Nephron progenitor cell (in vitro differentiated cells): Measurements from ENCODE around the gene TSPAN12.

Experiments used
- DNase-seq: peaks from one replicate; pipeline ENCODE4 v3.0.0; 2021
- H3K27ac Mint-ChIP-seq: 2 replicates; pipeline ENCODE4 v1.8.0; 2021; ENCODE audit warnings: mild to moderate bottlenecking, moderate library complexity, mixed read lengths
- H3K27me3 Mint-ChIP-seq: 2 replicates; pipeline ENCODE4 v1.8.0; 2021; ENCODE audit warnings: mild to moderate bottlenecking, low read depth, mixed read lengths; ENCODE audit not compliant: poor library complexity
- H3K36me3 Mint-ChIP-seq: 2 replicates; pipeline ENCODE4 v1.8.0; 2021; ENCODE audit warnings: low read depth, mixed read lengths
- H3K4me1 Mint-ChIP-seq: 2 replicates; pipeline ENCODE4 v1.8.0; 2021; ENCODE audit warnings: mixed read lengths
- H3K4me3 Mint-ChIP-seq: 2 replicates; pipeline ENCODE4 v1.8.0; 2021; ENCODE audit warnings: mild to moderate bottlenecking, moderate library complexity, mixed read lengths
- H3K9me3 Mint-ChIP-seq: 2 replicates; pipeline ENCODE4 v1.8.0; 2021; ENCODE audit warnings: mild to moderate bottlenecking, moderate library complexity, mixed read lengths
- TF ChIP-seq, protein P1 (sequence below): fragments of 200-600 bp; sonication (generic); IDR thresholded peaks from 2 replicates; pipeline ENCODE4 v1.5.0; 2021; ENCODE audit warnings: antibody characterized with exemption

The TSPAN12 gene

DNA sequence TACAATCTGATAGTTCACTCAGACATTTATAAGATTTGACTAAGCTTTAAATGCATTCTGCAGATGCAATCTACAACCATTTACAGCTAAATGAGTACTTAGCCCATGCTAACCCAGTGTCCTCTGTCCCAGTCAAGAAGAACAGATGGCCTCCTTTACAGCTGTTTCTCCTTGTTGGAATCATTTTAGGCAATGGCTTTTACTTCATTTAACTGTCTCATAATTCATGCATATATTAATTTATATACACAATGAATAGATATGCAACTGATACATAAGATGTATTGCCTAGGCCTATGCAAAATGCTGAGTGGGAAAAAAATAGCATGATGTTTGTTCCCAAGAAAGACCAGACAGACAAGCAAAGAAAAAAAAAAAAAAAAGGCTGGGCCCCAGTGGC is 82.2 kb downstream of the TSPAN12 start:
- Mint-ChIP-seq H3K9me3 (no peaks in the 10 kb centered on the region), H3K36me3 (no peaks in the 10 kb centered on the region), H3K27me3 (no peaks in the 10 kb centered on the region), H3K27ac (no peak overlapping the region), H3K4me1 (peaks cover 4% of the 10 kb centered on the region), H3K4me3 (no peak overlapping the region)
- TF ChIP-seq, protein P1, sequence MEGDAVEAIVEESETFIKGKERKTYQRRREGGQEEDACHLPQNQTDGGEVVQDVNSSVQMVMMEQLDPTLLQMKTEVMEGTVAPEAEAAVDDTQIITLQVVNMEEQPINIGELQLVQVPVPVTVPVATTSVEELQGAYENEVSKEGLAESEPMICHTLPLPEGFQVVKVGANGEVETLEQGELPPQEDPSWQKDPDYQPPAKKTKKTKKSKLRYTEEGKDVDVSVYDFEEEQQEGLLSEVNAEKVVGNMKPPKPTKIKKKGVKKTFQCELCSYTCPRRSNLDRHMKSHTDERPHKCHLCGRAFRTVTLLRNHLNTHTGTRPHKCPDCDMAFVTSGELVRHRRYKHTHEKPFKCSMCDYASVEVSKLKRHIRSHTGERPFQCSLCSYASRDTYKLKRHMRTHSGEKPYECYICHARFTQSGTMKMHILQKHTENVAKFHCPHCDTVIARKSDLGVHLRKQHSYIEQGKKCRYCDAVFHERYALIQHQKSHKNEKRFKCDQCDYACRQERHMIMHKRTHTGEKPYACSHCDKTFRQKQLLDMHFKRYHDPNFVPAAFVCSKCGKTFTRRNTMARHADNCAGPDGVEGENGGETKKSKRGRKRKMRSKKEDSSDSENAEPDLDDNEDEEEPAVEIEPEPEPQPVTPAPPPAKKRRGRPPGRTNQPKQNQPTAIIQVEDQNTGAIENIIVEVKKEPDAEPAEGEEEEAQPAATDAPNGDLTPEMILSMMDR, result no peak
- no peak for DNase-seq

DNA sequence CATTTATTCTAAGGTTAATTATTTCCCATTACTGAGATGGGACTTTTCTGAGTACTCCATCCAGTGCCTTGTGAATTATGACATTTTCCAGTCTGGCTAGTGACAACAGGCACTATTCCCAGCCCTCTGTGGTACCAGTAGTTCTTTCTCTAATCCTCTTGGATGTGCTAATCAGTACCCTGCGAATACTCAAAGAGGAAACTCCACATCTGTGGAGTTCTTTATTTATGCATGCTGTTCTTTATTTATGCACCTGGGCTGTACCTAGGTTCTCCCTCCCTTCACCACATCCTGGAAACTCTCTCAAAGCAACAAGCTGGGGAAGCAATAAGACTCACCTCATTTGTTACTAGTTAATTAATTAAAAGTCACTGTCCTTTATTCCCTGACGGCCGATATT is 83.5 kb downstream of the TSPAN12 start:
- Mint-ChIP-seq H3K4me3 (no peak overlapping the region), H3K27ac (no peak overlapping the region), H3K4me1 (peaks cover 4% of the 10 kb centered on the region), H3K36me3 (no peaks in the 10 kb centered on the region), H3K9me3 (no peaks in the 10 kb centered on the region), H3K27me3 (no peaks in the 10 kb centered on the region)
- no peak for DNase-seq
- TF ChIP-seq, protein P1, result no peak

DNA sequence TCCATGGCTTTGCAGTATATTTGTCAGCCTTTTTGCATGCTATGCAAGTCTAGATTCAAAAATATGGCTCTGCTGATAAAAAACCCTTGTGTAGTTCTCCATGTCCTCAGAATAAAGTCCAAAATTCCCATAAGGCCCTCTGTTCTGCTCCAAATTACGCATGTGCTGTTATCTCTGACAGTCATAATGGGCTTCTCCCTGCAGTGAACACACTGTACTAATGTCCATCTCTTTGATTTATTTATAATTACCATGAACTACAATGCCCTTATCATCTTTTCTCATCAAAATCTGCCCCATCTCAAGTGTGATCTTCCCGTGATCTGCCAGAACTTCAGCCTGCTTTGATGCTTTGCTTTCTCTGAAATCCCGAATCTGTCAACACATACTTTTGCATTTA is 87.7 kb downstream of the TSPAN12 start:
- Mint-ChIP-seq H3K4me1 (peaks cover 4% of the 10 kb centered on the region), H3K36me3 (no peaks in the 10 kb centered on the region), H3K27ac (no peak overlapping the region), H3K27me3 (peaks cover 5% of the 10 kb centered on the region), H3K9me3 (no peaks in the 10 kb centered on the region), H3K4me3 (no peak overlapping the region)
- DNase-seq, result no peak
- TF ChIP-seq, protein P1, result no peak

DNA sequence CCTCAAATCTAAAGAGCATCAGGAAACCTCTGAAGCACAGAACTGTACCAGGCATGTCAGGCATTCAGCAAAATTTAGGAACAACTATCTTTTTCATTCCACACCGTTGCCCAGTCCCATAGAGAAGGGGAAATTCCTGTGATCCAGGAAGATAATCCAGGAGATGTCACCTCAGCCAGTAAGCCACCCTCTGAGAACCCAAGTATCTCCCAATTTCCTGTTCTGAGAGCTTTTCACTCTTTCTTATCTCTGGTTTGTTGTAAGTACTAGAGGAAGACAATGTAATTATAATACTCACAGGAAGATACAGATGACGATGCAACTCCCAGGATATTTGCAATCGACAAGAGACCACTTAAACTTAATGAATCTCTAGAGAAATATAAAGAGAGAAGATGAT is 97.1 kb downstream of the TSPAN12 start:
- no peaks in the 10 kb centered on the region for H3K36me3 Mint-ChIP-seq
- no peaks in the 10 kb centered on the region for H3K4me1 Mint-ChIP-seq
- H3K4me3 Mint-ChIP-seq, result no peak overlapping the region
- peaks cover 3% of the 10 kb centered on the region for H3K27me3 Mint-ChIP-seq
- H3K27ac Mint-ChIP-seq, result no peak overlapping the region
- no peak for DNase-seq
- TF ChIP-seq, protein P1, result no peak
- no peaks in the 10 kb centered on the region for H3K9me3 Mint-ChIP-seq

DNA sequence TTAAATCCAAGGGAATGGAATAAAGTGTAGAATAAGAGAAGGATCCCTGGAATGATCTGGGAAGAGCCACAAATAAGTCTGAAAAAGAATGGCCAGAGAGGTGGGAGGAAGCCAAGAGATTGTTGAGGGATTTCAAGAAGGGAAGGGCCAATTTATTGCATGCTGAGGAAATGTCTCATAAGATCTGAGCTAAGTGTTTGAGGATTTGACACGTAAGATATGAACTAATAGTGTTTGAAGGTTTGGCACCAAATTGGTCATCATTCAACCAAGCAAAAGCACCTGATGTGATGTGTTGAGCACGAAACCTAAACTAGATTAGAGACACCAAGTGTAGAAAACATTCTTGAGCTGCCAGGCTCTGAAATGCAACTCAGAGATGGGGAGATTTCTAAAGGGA is 97.9 kb downstream of the TSPAN12 start:
- H3K9me3 Mint-ChIP-seq, result no peaks in the 10 kb centered on the region
- TF ChIP-seq, protein P1, result no peak
- H3K27ac Mint-ChIP-seq, result no peak overlapping the region
- H3K36me3 Mint-ChIP-seq, result no peaks in the 10 kb centered on the region
- DNase-seq, result no peak
- no peak overlapping the region for H3K4me3 Mint-ChIP-seq
- H3K4me1 Mint-ChIP-seq, result no peaks in the 10 kb centered on the region
- H3K27me3 Mint-ChIP-seq, result peaks cover 3% of the 10 kb centered on the region

DNA sequence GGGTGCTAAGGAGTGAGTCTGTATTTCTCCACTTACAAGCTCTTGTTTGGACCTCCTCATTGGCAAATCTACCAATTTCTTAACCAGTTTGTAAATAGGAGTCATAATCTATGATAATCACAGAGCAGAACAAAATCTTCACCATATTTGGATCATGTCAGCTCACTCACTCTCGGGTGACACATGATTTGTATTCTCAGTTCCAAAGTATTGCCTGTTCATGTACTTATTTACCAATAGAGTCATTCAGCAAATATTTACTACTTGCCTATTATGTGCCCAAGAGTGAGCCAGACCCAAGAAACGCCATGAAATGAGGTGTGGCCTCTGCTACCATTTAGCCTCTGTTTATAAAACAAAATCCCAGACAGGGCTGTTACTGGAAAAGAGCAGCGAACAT is 114.8 kb downstream of the TSPAN12 start:
- DNase-seq, result no peak
- peaks cover 13% of the 10 kb centered on the region for H3K4me1 Mint-ChIP-seq
- no peak overlapping the region for H3K27ac Mint-ChIP-seq
- TF ChIP-seq, protein P1, result no peak
- no peaks in the 10 kb centered on the region for H3K9me3 Mint-ChIP-seq
- no peaks in the 10 kb centered on the region for H3K27me3 Mint-ChIP-seq
- no peaks in the 10 kb centered on the region for H3K36me3 Mint-ChIP-seq
- no peak overlapping the region for H3K4me3 Mint-ChIP-seq
